ENCODE measurements around the gene KCNE3.

DNA sequence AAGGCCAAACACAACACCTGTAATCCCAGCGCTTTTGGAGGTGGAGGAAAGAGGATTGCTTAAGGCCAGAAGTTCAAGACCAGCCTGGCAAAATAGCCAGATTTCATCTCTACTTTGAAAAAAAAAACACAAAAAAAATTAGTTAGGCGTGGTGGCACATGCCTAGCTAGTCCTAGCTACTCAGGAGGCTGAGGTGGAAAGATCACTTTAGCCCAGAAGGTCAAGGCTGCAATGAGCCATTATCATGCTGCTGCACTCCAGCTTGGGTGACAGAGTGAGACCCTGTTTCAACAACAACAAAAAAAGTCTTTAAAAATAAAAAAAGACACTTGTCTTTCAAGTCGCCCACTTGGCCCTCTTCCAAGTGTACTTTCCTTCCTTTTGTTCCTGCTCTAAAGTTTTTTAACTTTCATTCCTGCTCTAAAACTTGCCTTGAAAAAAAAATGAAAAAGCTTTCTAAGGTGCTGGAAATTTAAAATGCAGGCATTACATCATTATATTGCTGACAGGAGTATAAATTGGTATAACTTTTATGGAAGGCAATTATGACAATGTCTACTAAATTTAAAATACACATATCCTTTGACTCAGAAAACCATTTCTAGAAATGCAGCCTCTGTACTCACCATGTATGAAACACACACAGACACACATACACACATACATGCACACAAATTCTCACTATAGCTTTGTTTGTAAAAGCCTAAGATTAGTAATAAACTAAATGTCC, 13.5 kb upstream of the KCNE3 start:
- TF ChIP-seq CTCF (conservative IDR thresholded peaks at IDR 0.05; ENCODE audit: low read length) (no peak), EZH2phosphoT487 (IDR thresholded peaks at IDR 0.05; ENCODE audit: borderline replicate concordance) (no peak)
